GM19239 (cell line): Measurements from ENCODE around the gene KMT2E.
"Not testable (repeated sequence)": the region's sequence is repeated elsewhere in the genome, so short reads cannot be mapped to it uniquely, and the experiment has no call there.

Experiments
- DNase-seq: peaks from one replicate; pipeline ENCODE4 v3.0.0; 2011; ENCODE audit warnings: low spot score; ENCODE audit not compliant: insufficient read length
- FAIRE-seq: peaks from 2 replicates; lab custom pipeline; 2011; peaks lifted over from hg19 to GRCh38; lab: Jason Lieb, UNC

KMT2E gene

GRCh38 chr7:105017657-105018365, 3.8 kb downstream of the KMT2E start:
- FAIRE-seq (peak; percentile 68), DNase-seq (no peak)

DNA sequence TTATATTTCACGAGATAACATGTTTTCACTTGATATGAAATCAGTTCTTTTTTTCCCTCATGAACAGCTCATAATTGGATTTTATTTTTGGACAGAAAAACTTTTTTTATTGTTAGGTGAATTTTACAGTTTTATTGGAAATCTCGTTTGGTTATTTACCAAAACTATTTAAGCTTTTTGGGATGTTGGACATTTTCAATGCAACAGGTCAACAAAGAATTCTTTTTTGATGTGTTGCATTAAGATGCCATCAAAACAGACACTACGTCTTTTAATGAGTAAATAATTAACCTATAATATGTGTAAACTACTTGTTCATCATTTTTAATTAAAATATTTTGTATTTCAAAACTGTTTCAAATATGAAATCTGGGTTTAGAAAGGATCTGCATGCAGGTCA, 5.3 kb downstream of the KMT2E start:
- FAIRE-seq: peak; percentile 28

GRCh38 chr7:105020926-105021325, 6.9 kb downstream of the KMT2E start:
- DNase-seq (no peak), FAIRE-seq (no peak)

More for the DNA sequence above, 5.3 kb downstream of the KMT2E start:
- no peak for DNase-seq

DNA sequence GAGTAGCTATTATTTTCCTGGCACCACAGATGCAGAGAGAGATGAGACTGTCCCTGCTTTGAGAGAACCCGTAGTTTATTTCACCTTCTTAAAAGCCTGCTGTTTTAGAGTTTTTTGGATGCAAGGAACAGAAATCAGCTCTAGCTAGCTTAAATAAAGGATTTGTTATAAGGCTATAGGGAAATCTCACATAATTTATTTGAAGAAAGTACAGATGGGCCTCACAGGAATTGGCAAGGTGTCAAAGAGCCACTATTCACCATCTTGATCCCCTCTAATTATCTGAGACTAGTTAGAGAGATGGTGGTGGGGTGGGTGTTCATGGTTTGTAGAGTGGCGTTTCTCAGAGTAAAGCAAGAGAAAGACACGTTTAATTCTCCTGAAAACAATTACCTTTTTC, 7.3 kb downstream of the KMT2E start:
- DNase-seq: no peak
- no peak for FAIRE-seq

DNA sequence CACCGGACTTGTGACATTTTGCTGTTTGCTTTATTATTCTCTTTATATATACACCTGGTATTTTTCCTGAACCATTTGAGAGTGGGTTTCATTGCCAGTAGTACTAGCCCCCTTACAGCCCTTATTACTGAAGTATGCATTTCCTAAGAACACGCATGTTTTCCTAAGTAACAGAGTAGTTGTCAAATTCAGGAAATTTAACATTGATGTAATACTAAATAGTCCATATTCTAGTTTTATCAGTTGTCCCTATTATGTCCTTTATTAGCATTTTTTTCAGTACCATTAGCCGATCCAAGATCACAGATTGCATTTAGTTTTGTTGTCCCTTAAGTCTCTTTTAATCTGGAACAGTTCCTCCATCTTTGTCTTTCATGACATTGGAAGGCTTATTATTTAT, 8.0 kb downstream of the KMT2E start:
- FAIRE-seq (no peak), DNase-seq (no peak)

- FAIRE-seq: no peak
- DNase-seq: no peak
Observed at GRCh38 chr7:105022458-105022857, 8.5 kb downstream of the KMT2E start.

DNA sequence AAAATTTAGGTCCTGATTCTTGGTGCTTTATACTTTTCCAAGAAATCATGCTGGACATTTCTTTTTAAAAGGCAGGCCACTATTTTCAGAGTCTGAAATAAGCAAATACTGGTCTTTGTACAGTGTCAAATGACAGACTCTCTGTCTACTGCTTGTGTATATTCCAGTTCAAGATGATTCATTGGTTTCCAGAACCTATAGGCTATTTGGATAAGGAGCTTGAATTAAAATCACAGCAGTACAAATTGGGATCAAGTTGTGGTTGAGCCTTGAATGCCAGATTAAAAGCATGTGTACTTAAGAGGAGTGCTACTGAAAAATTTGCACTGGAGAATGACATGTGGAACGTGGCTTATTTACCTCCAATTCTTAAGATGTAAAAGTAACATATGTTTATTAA, 10.7 kb downstream of the KMT2E start:
- FAIRE-seq: no peak

GRCh38 chr7:105026750-105027149, 12.7 kb downstream of the KMT2E start:
- DNase-seq (no peak), FAIRE-seq (no peak)

More for the DNA sequence above, 10.7 kb downstream of the KMT2E start:
- DNase-seq: no peak

GRCh38 chr7:105027176-105027853, 13.3 kb downstream of the KMT2E start:
- FAIRE-seq (no peak), DNase-seq (no peak)

DNA sequence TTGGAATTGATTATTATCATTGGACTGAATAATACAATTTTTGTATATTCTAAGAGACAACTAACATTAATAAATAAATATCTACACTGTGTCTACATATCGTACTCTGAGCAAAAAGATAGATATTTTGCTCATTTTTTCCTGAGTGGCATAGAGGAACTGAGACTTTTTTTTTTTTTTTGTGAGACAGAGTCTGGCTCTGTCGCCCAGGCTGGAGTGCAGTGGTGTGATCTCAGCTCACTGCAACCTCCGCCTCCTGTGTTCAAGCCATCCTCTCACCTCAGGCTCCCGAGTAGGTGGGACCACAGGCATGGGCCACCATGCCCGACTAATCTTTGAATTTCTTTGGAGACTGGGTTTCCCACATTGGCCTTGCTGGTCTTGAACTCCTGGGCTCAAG, 14.0 kb downstream of the KMT2E start:
- DNase-seq (no peak), FAIRE-seq (no peak)

DNA sequence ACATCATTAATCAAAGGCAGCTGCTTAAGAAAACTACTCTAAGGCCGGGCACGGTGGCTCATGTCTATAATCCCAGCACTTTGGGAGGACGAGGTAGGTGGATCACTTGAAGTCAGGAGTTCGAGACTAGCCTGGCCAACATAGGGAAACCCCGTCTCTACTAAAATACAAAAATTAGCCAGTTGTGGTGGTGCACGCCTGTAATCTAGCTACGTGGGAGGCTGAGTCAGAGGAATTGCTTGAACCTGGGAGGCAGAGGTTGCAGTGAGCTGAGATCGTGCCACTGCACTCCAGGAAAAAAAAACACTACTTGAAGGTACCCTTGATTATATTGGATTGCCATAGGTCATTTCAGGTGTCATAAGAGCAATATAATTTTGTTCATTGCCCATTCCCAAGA, 14.9 kb downstream of the KMT2E start:
- DNase-seq, FAIRE-seq: not testable (repeated sequence)

- DNase-seq (no peak), FAIRE-seq (no peak)
Observed at GRCh38 chr7:105030447-105030846, 16.4 kb downstream of the KMT2E start.

DNA sequence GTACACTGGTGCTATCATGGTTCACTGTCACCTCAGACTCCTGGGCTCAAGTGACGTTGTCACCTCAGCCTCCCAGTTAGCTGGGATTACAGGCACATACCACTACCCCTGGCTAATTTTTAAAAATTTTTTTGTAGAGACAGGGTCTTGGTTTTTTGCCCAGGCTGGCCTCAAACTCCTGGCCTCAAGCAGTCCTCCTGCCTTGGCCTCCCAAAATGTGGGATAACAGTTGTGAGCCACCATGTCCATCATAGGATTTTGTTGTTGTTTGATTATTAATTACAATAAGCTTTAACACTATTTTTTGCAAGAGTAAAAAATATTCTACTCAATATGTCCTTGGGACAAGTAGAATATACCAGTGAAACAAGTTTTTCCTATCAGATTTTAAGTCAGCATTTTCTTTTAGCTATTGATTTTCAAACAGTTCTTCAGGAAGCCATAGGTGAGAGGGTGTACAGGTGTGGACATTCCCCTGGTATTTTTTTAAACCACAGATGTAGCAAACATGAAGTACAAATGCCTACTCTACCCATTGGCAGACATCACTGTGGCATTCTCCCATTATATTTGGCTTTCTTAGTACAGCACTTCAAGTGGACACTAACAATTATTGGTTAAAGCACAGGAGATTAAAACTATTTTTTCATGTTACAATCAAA, 18.7 kb downstream of the KMT2E start:
- no peak for FAIRE-seq
- DNase-seq: no peak

GRCh38 chr7:105035349-105035748, 21.3 kb downstream of the KMT2E start:
- FAIRE-seq (no peak), DNase-seq (no peak)

DNA sequence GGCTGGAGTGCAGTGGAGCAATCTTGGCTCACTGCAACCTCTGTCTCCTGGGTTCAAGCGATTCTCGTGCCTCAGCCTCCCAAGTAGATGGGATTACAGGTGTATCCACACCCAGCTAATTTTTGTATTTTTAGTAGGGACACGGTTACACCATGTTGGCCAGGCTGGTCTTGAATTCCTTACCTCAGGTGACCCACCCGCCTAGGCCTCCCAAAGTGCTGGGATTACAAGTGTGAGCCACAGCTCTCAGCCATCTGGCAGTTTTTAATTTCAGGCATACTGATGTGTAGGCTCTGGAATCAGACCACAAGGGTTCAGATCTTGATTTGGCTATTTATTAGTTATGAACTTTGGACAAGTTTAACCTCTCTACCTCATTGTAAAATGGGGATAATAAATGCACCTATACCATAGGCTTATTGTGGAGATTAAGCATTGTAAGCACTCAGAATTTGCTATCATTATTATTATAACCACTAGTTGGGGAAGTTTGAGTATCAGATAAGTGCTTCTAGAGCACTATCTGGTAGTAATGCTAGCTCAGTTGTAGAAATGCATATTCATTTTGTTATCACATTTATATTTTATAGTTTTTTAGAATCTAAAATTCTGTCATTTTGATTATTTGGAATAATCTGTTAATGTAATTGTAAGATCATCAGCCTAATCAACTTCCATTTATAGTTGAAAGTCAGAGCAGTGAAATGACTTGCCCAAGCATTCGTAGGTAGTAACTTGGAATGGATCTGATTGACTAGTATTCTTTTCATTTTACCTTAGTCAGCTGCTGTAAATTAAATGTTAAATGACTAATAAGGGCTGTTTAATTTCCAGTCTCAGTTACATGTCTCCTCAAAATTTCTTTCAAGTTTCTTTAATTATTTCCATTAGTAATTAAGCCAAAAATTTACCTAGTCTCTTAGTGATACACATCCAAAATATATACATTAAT, 22.5 kb downstream of the KMT2E start:
- DNase-seq: no peak
- FAIRE-seq: no peak

DNA sequence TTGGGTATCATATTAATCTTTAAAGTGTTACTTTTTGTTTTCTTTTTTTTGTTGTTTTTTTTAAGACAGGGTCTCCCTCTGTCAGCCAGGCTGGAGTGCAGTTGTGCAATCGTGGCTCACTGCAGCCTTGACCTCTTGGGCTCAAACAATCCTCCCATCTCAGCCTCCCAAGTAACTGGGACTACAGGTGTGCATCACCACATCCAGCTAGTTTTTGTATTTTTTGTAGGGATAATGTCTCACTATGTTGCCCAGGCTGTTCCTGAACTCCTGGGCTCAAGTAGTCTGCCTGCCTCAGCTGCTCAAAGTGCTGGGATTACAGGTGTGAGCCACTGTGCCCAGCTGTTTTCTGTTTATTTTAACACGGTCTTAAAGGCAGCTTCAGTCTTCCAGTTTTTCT, 23.3 kb downstream of the KMT2E start:
- no peak for DNase-seq
- no peak for FAIRE-seq

DNA sequence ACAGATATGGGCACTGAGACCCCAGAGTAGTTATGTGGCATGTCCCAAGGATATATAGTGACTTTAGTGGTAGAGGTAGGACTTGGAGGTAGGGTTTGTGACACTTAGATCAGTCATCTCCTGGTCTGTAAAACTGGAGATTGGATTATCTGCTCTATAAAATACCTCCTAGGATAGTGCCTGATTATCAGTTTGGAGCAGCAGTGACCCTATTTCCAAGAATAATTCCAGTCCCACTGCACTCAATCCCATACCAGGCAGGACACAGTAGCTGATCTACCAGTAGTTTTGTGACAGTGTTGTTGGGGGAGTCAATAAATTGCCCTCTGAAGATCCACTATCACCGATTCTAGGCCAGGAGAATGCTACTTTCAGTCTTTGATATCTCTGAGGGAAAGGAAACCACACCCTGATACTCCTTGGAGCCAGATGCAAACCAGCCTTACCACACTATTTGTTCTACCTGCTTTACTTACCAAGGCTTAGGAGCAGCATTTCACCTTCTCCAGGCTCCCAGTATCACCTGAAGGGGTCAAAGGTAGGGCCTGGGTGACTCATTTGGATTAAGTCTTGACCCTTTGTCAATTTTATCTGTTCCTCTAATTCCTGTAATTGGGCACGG, 30.6 kb downstream of the KMT2E start:
- DNase-seq (no peak), FAIRE-seq (peak; percentile 35)

GRCh38 chr7:105046414-105046813, 32.4 kb downstream of the KMT2E start:
- FAIRE-seq (no peak), DNase-seq (no peak)

DNA sequence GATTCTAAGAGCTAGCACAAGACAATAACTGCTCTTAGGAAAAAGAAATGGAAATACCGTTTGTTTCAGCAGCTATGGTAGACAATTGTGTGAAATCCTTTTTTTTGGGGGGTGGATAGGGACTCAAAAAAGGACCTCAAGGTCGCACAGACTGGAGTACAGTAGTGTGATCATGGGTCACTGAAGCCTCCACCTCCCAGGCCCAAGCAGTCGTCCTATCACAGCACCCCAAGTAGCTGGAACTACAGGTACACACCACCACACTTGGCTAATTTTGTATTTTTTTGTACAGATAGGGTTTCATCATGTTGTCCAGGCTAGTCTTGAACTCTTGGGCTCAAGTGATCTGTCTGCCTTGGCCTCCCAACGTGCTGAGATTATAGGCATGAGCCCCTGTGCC, 33.9 kb downstream of the KMT2E start:
- FAIRE-seq: no peak

GRCh38 chr7:105050493-105050892, 36.5 kb downstream of the KMT2E start:
- FAIRE-seq (no peak), DNase-seq (no peak)

More for the DNA sequence above, 33.9 kb downstream of the KMT2E start:
- DNase-seq: no peak
